Caco-2 (cell line): Measurements from ENCODE around the gene SLC2A11. TPM values are rescaled to one million over a fixed set of nuclear protein-coding genes. Genes with fewer than 3 reads are reported as not detected.
A peak's percentile ranks its signal among the peaks of the same experiment; 100 is the strongest.

Experiments used
- BruUV-seq: library from RNA; stranded (reverse); fragments of 400-500 nt; replicated peaks from 2 replicates; lab custom pipeline; 2021; lab: Mats Ljungman, UMichigan
- CTCF ChIA-PET: fragments of 300-600 bp; sonication (Branson Sonifier 250); formaldehyde crosslinking; loops from one replicate; lab custom pipeline; 2022; ENCODE audit warnings: antibody characterized with exemption; lab: Charles Lee
- POLR2A ChIA-PET: fragments of 300-600 bp; sonication (Branson Sonifier 250); formaldehyde crosslinking; loops from one replicate; lab custom pipeline; 2022; ENCODE audit warnings: antibody characterized with exemption; lab: Charles Lee
- DNase-seq, 2 experiments: peaks; one replicate each; pipeline versions ENCODE4 v3.0.0 to v3.0.0-alpha.2; 2020 to 2022
- H3K27me3 ChIP-seq: replicated peaks from 2 replicates; pipeline ENCODE4 v1.6.0; 2011; ENCODE audit warnings: low read length; ENCODE audit not compliant: control insufficient read depth, insufficient read depth
- H3K36me3 ChIP-seq: 2 replicates; pipeline ENCODE4 v1.5.1; 2011; ENCODE audit warnings: low read length; ENCODE audit not compliant: control insufficient read depth, insufficient read depth
- H3K4me1 ChIP-seq: fragments of 250-450 bp; sonication (Bioruptor Pico); 2 replicates; pipeline ENCODE4 v1.5.1; 2020; ENCODE audit warnings: mild to moderate bottlenecking
- H3K4me3 ChIP-seq: 2 replicates; pipeline ENCODE4 v1.5.1; 2011; ENCODE audit warnings: low read depth, mild to moderate bottlenecking, control low read depth, low read length
- H3K9me3 ChIP-seq: fragments of 250-450 bp; sonication (Bioruptor Pico); 2 replicates; pipeline ENCODE4 v1.5.1; 2020; ENCODE audit warnings: mild to moderate bottlenecking, moderate library complexity
- H3K27ac Mint-ChIP-seq: one replicate; pipeline ENCODE4 v1.8.0; 2022; ENCODE audit warnings: mixed read lengths; ENCODE audit not compliant: unreplicated experiment
- H3K27me3 Mint-ChIP-seq: one replicate; pipeline ENCODE4 v1.8.0; 2022; ENCODE audit warnings: mixed read lengths; ENCODE audit not compliant: insufficient read depth, unreplicated experiment
- H3K36me3 Mint-ChIP-seq: one replicate; pipeline ENCODE4 v1.8.0; 2022; ENCODE audit warnings: mild to moderate bottlenecking, mixed read lengths; ENCODE audit not compliant: insufficient read depth, unreplicated experiment
- H3K4me1 Mint-ChIP-seq: one replicate; pipeline ENCODE4 v1.8.0; 2022; ENCODE audit warnings: low read depth, mixed read lengths; ENCODE audit not compliant: unreplicated experiment
- H3K4me3 Mint-ChIP-seq: one replicate; pipeline ENCODE4 v1.8.0; 2022; ENCODE audit warnings: mild to moderate bottlenecking, moderate library complexity, mixed read lengths; ENCODE audit not compliant: unreplicated experiment
- H3K9me3 Mint-ChIP-seq: one replicate; pipeline ENCODE4 v1.8.0; 2022; ENCODE audit warnings: mixed read lengths; ENCODE audit not compliant: unreplicated experiment
- intact Hi-C: fragments of 100-400 bp; cut with micrococcal nuclease; formaldehyde crosslinking; loops from one replicate; pipeline ENCODE4 v1.10.0; 2022; ENCODE audit not compliant: unreplicated experiment
- total RNA-seq: library from RNA; stranded (reverse); gene quantifications from 2 replicates; pipeline ENCODE4 v1.2.3, GENCODE V29; 2022
- TF ChIP-seq, protein P1 (sequence below), 2 experiments: fragments of 200-600 bp in 1 of 2; IDR thresholded peaks; 1 replicate in 1 of 2; 2 replicates in 1 of 2; pipeline versions ENCODE4 v1.5.1 to v1.8.0; 2011 to 2022; ENCODE audit warnings: antibody characterized with exemption in 1 of 2, control low read depth in 1 of 2, inconsistent platforms in 1 of 2, low read depth in 1 of 2, low read length in 1 of 2, mild to moderate bottlenecking in 1 of 2, moderate library complexity in 1 of 2; ENCODE audit not compliant: insufficient read depth in 1 of 2, severe bottlenecking in 1 of 2, unreplicated experiment in 1 of 2

The SLC2A11 gene
- total RNA-seq, 1 experiment from 2014 or later, result 32.4 TPM

DNA sequence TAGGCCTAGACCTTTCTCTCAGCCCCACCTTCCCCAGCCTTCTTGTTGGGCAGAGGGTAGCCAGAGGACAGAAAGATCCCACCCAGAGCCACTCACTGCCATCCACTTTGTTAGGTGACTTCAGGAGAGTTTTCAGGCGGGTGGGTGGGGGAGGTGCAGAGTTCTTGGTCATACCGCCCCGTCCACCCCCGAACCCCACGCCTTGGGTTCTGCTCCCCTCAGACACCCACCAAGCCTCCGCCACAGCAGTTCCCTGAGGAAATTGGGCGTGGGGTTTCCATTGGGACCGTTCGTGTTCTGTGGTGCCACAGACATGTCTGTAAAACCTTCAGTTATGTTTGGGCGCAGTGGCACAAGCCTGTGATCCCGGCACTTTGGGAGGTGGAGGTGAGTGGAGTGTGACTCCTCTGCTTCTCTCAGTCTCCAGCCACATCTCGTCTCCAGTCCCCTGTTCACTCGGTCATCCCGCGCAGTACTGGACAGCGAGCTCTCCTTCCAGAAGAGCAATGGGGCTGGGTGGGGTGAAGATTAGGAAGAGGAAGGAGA, 38.0 kb downstream of the SLC2A11 start:
- CTCF ChIA-PET, result no interaction called here
- no peak for DNase-seq
- H3K4me1 Mint-ChIP-seq, result peaks cover 13% of the 10 kb centered on the region
- intact Hi-C loops, result loop anchor here (2.0 kb wide), 1 partner anchor 43 kb away; no protein-coding TSS in a partner anchor
- H3K9me3 ChIP-seq, result 0 out of 2 replicates have a peak, but pooled peaks cover 3% of the 10 kb centered on the region
- H3K9me3 Mint-ChIP-seq, result peaks cover 17% of the 10 kb centered on the region
- peaks cover 50% of the 10 kb centered on the region for H3K36me3 Mint-ChIP-seq
- H3K27me3 ChIP-seq, result no peaks in the 10 kb centered on the region
- TF ChIP-seq, protein P1, sequence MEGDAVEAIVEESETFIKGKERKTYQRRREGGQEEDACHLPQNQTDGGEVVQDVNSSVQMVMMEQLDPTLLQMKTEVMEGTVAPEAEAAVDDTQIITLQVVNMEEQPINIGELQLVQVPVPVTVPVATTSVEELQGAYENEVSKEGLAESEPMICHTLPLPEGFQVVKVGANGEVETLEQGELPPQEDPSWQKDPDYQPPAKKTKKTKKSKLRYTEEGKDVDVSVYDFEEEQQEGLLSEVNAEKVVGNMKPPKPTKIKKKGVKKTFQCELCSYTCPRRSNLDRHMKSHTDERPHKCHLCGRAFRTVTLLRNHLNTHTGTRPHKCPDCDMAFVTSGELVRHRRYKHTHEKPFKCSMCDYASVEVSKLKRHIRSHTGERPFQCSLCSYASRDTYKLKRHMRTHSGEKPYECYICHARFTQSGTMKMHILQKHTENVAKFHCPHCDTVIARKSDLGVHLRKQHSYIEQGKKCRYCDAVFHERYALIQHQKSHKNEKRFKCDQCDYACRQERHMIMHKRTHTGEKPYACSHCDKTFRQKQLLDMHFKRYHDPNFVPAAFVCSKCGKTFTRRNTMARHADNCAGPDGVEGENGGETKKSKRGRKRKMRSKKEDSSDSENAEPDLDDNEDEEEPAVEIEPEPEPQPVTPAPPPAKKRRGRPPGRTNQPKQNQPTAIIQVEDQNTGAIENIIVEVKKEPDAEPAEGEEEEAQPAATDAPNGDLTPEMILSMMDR (IDR thresholded peaks at IDR 0.05; ENCODE audit: insufficient read depth in 1 of 2, low read depth in 1 of 2, low read length in 1 of 2, severe bottlenecking in 1 of 2, unreplicated experiment in 1 of 2), result no peak
- H3K36me3 ChIP-seq, result peaks cover 12% of the 10 kb centered on the region
- H3K27me3 Mint-ChIP-seq, result no peaks in the 10 kb centered on the region
- H3K4me3 Mint-ChIP-seq, result peak overlapping the region; percentile 94
- POLR2A ChIA-PET, result interaction anchor here (1.0 kb wide), 1 partner anchor 18 kb away, joined by 3 read pairs; no protein-coding TSS in a partner anchor
- H3K4me1 ChIP-seq, result peaks cover 19% of the 10 kb centered on the region
- peak overlapping the region; percentile 98 for H3K27ac Mint-ChIP-seq
- no TSS peak for BruUV-seq
- peak overlapping the region; percentile 84 for H3K4me3 ChIP-seq

DNA sequence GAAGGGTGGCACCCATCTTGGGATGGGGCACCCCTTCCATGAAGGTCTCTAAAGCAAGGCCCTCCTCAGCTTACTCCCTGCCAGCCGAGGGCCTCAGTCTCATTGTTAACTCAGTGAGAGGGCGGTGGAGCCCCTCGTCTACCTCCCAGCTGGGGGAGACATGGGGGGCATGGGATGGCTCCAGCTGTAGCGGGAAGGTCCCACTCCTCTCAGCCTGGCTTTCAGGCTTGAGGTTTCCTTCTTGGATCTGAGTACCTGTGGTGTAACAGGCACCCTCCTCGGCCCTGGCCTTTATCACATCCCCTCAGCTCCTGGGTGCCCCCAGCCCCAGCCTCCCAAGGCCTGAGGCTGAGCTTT, 38.5 kb downstream of the SLC2A11 start:
- peaks cover 13% of the 10 kb centered on the region for H3K4me1 Mint-ChIP-seq
- H3K9me3 Mint-ChIP-seq, result peaks cover 21% of the 10 kb centered on the region
- Histone ChIP-seq H3K4me3 (no peak overlapping the region; the same call in 1 of the 2 replicates), H3K4me1 (peaks cover 19% of the 10 kb centered on the region), H3K36me3 (peaks cover 12% of the 10 kb centered on the region), H3K9me3 (0 out of 2 replicates have a peak, but pooled peaks cover 3% of the 10 kb centered on the region), H3K27me3 (no peaks in the 10 kb centered on the region)
- no peak for DNase-seq
- H3K27me3 Mint-ChIP-seq, result no peaks in the 10 kb centered on the region
- TF ChIP-seq, protein P1 (IDR thresholded peaks at IDR 0.05; ENCODE audit: insufficient read depth in 1 of 2, low read depth in 1 of 2, low read length in 1 of 2, severe bottlenecking in 1 of 2, unreplicated experiment in 1 of 2), result no peak
- no peak overlapping the region for H3K27ac Mint-ChIP-seq
- peaks cover 50% of the 10 kb centered on the region for H3K36me3 Mint-ChIP-seq
- ChIA-PET CTCF (no interaction called here), POLR2A (interaction anchor here (1.0 kb wide), 1 partner anchor 18 kb away, joined by 3 read pairs; no protein-coding TSS in a partner anchor)
- peak overlapping the region; percentile 94 for H3K4me3 Mint-ChIP-seq
- no TSS peak for BruUV-seq
- intact Hi-C loops, result no loop called here

DNA sequence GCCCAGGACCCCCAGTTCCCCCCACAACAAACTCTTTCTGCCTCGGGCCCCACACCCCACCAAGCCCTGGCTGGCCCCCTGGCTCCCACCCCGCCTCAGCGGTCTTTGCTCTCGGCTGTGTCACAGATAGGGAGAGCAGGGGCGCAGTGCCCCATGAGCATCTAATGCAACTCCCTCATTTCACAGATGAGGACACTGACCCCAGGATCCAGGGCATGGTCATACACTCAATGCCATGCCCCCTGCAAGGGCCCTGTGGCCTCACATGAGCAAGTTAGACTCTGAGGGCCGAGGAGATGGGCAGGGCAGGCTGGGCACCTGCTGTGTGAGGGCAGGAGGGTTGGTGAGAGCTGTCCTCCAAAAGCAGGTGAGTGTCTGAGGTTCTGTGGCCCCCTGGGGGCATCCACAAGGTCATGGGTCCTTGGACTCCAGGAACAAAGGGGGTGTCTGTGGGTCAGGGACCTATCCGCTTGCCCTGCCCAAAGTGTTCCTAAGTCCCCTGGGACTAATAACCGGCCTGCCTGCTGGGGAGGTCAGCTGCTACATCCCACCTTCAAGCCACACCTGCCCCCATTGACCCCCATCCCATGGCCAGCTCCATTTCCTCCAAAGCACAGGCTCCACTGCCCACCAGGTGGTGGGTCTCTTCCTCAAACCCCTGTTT, 39.0 kb downstream of the SLC2A11 start:
- ChIA-PET CTCF (no interaction called here), POLR2A (interaction anchor here (0.6 to 1.0 kb wide), 2 partner anchors 17 to 24 kb away, joined by 3 to 5 read pairs; no protein-coding TSS in a partner anchor)
- H3K27ac Mint-ChIP-seq, result no peak overlapping the region
- intact Hi-C loops, result no loop called here
- BruUV-seq, result no TSS peak
- peaks cover 12% of the 10 kb centered on the region for H3K36me3 ChIP-seq
- H3K4me3 ChIP-seq, result no peak overlapping the region
- H3K27me3 Mint-ChIP-seq, result no peaks in the 10 kb centered on the region
- H3K9me3 ChIP-seq, result 0 out of 2 replicates have a peak, but pooled peaks cover 3% of the 10 kb centered on the region
- no peak for DNase-seq
- peaks cover 13% of the 10 kb centered on the region for H3K4me1 Mint-ChIP-seq
- peaks cover 50% of the 10 kb centered on the region for H3K36me3 Mint-ChIP-seq
- H3K27me3 ChIP-seq, result no peaks in the 10 kb centered on the region
- TF ChIP-seq, protein P1 (IDR thresholded peaks at IDR 0.05; ENCODE audit: insufficient read depth in 1 of 2, low read depth in 1 of 2, low read length in 1 of 2, severe bottlenecking in 1 of 2, unreplicated experiment in 1 of 2), result no peak
- H3K4me3 Mint-ChIP-seq, result peak overlapping the region; percentile 94
- peaks cover 22% of the 10 kb centered on the region for H3K9me3 Mint-ChIP-seq
- H3K4me1 ChIP-seq, result peaks cover 19% of the 10 kb centered on the region
